A673 (cell line): ENCODE measurements around the gene CHFR.

Experiments used
- EZH2 ChIP-seq: fragments of 200-600 bp; sonication (generic); IDR thresholded peaks from 2 replicates; pipeline ENCODE4 v1.6.1; 2017; ENCODE audit warnings: borderline replicate concordance, low read depth, mild to moderate bottlenecking, mixed read lengths, antibody characterized with exemption, low read length; ENCODE audit not compliant: poor library complexity, severe bottlenecking
- TF ChIP-seq, protein P1 (sequence below): fragments of 300-800, 200-600 bp; sonication (generic); conservative IDR thresholded peaks from 2 replicates; pipeline ENCODE4 v1.5.1; 2017; ENCODE audit warnings: low read depth, mild to moderate bottlenecking, antibody characterized with exemption, low read length, moderate library complexity, mixed read lengths

DNA sequence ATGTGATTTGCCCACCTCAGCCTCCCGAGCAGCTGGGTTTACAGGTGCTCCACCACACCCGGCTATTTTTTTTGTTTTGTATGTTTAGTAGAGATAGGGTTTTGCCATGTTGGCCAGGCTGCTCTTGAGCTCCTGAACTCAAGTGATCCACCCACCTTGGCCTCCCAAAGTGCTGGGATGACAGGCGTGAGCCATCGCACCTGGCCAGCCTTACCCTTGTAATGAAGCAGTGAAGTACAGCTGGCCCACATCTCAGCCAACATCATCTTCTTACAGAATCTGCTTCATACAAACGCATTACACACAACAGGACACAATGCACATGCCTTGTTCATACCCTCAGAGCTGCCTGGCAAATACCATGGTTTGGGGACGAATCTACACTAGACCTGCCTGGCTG, 31.3 kb upstream of the CHFR start:
- no peak for TF ChIP-seq EZH2
- TF ChIP-seq, protein P1, sequence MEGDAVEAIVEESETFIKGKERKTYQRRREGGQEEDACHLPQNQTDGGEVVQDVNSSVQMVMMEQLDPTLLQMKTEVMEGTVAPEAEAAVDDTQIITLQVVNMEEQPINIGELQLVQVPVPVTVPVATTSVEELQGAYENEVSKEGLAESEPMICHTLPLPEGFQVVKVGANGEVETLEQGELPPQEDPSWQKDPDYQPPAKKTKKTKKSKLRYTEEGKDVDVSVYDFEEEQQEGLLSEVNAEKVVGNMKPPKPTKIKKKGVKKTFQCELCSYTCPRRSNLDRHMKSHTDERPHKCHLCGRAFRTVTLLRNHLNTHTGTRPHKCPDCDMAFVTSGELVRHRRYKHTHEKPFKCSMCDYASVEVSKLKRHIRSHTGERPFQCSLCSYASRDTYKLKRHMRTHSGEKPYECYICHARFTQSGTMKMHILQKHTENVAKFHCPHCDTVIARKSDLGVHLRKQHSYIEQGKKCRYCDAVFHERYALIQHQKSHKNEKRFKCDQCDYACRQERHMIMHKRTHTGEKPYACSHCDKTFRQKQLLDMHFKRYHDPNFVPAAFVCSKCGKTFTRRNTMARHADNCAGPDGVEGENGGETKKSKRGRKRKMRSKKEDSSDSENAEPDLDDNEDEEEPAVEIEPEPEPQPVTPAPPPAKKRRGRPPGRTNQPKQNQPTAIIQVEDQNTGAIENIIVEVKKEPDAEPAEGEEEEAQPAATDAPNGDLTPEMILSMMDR, result no peak
